ENCODE measurements around the gene RPL18. TPM values are rescaled to one million over a fixed set of nuclear protein-coding genes. Genes with fewer than 3 reads are reported as not detected.

Gene RPL18
- total RNA-seq, 1 experiment from 2014 or later = 1,503 TPM

DNA sequence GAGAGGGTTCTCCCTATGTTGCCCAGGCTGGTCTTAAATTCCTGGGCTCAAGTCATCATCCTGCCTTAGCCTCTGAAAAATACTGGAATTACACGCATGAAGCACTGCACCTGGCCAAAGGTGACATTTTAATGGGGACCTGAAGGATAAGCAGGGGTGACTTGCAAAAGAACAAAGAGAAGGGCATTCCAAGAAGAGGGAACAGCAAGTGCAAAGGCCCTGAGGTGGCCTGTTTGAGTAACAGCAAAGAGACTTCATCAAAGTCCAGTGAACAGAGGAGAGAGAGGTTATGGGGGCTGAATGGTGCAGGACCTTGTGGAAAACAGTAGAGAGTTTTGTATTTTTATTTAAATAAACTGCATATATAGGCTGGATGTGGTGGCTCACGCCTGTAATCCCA is 22.9 kb upstream of the RPL18 start:
- Histone ChIP-seq H3K9ac (ENCODE audit: low read length) (no peak overlapping the region), H3K36me3 (ENCODE audit: low read depth, low read length) (no peaks in the 10 kb centered on the region), H3K79me2 (ENCODE audit: low read length) (no peaks in the 10 kb centered on the region), H3K27ac (ENCODE audit: low read length) (no peak overlapping the region), H3K9me2 (replicated peaks; ENCODE audit: low read length) (no peaks in the 10 kb centered on the region), H3K4me2 (ENCODE audit: low read length) (no peak overlapping the region), H2AFZ (ENCODE audit: low read length) (no peak overlapping the region), H3K4me3 (ENCODE audit: low read length) (no peak overlapping the region), H3K9me3 (ENCODE audit: low read length) (no peaks in the 10 kb centered on the region), H3F3A (ENCODE audit: low read length, unreplicated experiment) (no peaks in the 10 kb centered on the region), H3K27me3 (ENCODE audit: low read length) (no peaks in the 10 kb centered on the region), H3K4me1 (ENCODE audit: insufficient read depth, low read length) (peaks cover 10% of the 10 kb centered on the region; the same call in 1 of the 2 replicates), H4K20me1 (ENCODE audit: low read length) (no peaks in the 10 kb centered on the region)
- TF ChIP-seq EZH2phosphoT487 (IDR thresholded peaks at IDR 0.05; ENCODE audit: borderline replicate concordance, low read length) (no peak), EZH2 (IDR thresholded peaks at IDR 0.05; ENCODE audit: low read length, unreplicated experiment) (no peak), CTCF (conservative IDR thresholded peaks at IDR 0.05; ENCODE audit: low read depth, low read length) (no peak)
- BruUV-seq (replicated peaks) = no TSS peak
- ATAC-seq = no peak
- ChIA-PET CTCF (no interaction called here), POLR2A (ENCODE audit: unreplicated experiment) (no interaction called here)
- intact Hi-C loops (cut with micrococcal nuclease) = no loop called here
- no peak for DNase-seq

GRCh38 chr19:48639483-48640375 is 20.8 kb upstream of the RPL18 start:
- H3K79me2 ChIP-seq (ENCODE audit: low read length) = no peaks in the 10 kb centered on the region
- no peaks in the 10 kb centered on the region for H3K9me3 ChIP-seq (ENCODE audit: low read length)
- H3F3A ChIP-seq (ENCODE audit: low read length, unreplicated experiment) = peaks cover 3% of the 10 kb centered on the region
- H3K4me3 ChIP-seq (ENCODE audit: low read length) = no peak overlapping the region
- no peaks in the 10 kb centered on the region for H3K9me2 ChIP-seq (replicated peaks; ENCODE audit: low read length)
- TF ChIP-seq EZH2 (IDR thresholded peaks at IDR 0.05; ENCODE audit: low read length, unreplicated experiment) (no peak), CTCF (conservative IDR thresholded peaks at IDR 0.05; ENCODE audit: low read depth, low read length) (no peak), EZH2phosphoT487 (IDR thresholded peaks at IDR 0.05; ENCODE audit: borderline replicate concordance, low read length) (no peak)
- no peak for ATAC-seq
- BruUV-seq (replicated peaks) = no TSS peak
- no peak overlapping the region for H3K27ac ChIP-seq (ENCODE audit: low read length)
- H3K4me1 ChIP-seq (ENCODE audit: insufficient read depth, low read length) = peaks cover 16% of the 10 kb centered on the region
- no peaks in the 10 kb centered on the region for H4K20me1 ChIP-seq (ENCODE audit: low read length)
- no peak for DNase-seq
- no peak overlapping the region for H2AFZ ChIP-seq (ENCODE audit: low read length)
- no peaks in the 10 kb centered on the region for H3K36me3 ChIP-seq (ENCODE audit: low read depth, low read length)
- ChIA-PET CTCF (no interaction called here), POLR2A (ENCODE audit: unreplicated experiment) (no interaction called here)
- H3K9ac ChIP-seq (ENCODE audit: low read length) = no peak overlapping the region
- no peaks in the 10 kb centered on the region for H3K27me3 ChIP-seq (ENCODE audit: low read length)
- H3K4me2 ChIP-seq (ENCODE audit: low read length) = no peak overlapping the region
- intact Hi-C loops (cut with micrococcal nuclease) = no loop called here

GRCh38 chr19:48638831-48639381 is 19.9 kb upstream of the RPL18 start:
- H3K27ac ChIP-seq (ENCODE audit: low read length) = no peak overlapping the region
- no peak overlapping the region for H2AFZ ChIP-seq (ENCODE audit: low read length)
- no TSS peak for BruUV-seq (replicated peaks)
- H3K27me3 ChIP-seq (ENCODE audit: low read length) = no peaks in the 10 kb centered on the region
- H3K36me3 ChIP-seq (ENCODE audit: low read depth, low read length) = no peaks in the 10 kb centered on the region
- intact Hi-C loops (cut with micrococcal nuclease) = no loop called here
- H3K9ac ChIP-seq (ENCODE audit: low read length) = no peak overlapping the region
- DNase-seq (no peak), ATAC-seq (no peak)
- peaks cover 3% of the 10 kb centered on the region for H3F3A ChIP-seq (ENCODE audit: low read length, unreplicated experiment)
- no peaks in the 10 kb centered on the region for H3K79me2 ChIP-seq (ENCODE audit: low read length)
- H4K20me1 ChIP-seq (ENCODE audit: low read length) = no peaks in the 10 kb centered on the region
- TF ChIP-seq CTCF (conservative IDR thresholded peaks at IDR 0.05; ENCODE audit: low read depth, low read length) = no peak
- no peak for TF ChIP-seq EZH2 (IDR thresholded peaks at IDR 0.05; ENCODE audit: low read length, unreplicated experiment)
- TF ChIP-seq EZH2phosphoT487 (IDR thresholded peaks at IDR 0.05; ENCODE audit: borderline replicate concordance, low read length) = no peak
- no peaks in the 10 kb centered on the region for H3K9me3 ChIP-seq (ENCODE audit: low read length)
- H3K4me3 ChIP-seq (ENCODE audit: low read length) = no peak overlapping the region
- CTCF ChIA-PET = no interaction called here
- peaks cover 22% of the 10 kb centered on the region for H3K4me1 ChIP-seq (ENCODE audit: insufficient read depth, low read length)
- H3K4me2 ChIP-seq (ENCODE audit: low read length) = no peak overlapping the region
- POLR2A ChIA-PET (ENCODE audit: unreplicated experiment) = no interaction called here
- no peaks in the 10 kb centered on the region for H3K9me2 ChIP-seq (replicated peaks; ENCODE audit: low read length)
